ENCODE data around the gene GALNT8. TPM values are rescaled to one million over a fixed set of nuclear protein-coding genes. Genes with fewer than 3 reads are reported as not detected.

Gene GALNT8
- total RNA-seq, 1 experiment from 2014 or later = not detected

DNA sequence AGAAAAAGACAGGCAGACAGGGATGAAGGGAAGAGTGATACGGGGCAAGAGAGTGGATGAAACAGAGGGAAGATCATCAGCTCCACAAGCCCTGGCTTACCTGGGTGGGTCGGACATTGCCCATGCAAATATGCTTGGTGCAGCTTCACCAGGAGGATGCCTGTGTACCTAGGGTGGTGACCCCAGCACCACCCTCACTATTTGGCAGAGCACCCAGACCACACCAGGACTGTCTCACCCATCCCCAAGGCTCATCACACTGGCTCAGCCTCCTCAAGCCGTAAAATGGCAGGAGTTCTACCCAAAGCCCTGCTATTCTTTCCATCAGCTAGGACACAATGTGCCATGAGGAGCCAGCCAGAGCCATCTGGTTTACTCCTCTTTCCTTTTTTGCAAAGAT, 3.0 kb downstream of the GALNT8 start:
- Histone ChIP-seq H3K9ac (ENCODE audit: low read length) (no peak overlapping the region), H3K4me2 (ENCODE audit: low read length) (no peak overlapping the region), H3K4me1 (ENCODE audit: control insufficient read depth in 1 of 2, insufficient read depth in 2 of 2, low read length in 2 of 2) (no peaks in the 10 kb centered on the region), H3K9me3 (ENCODE audit: control insufficient read depth in 1 of 2, insufficient read depth in 1 of 2, low read depth in 1 of 2, low read length in 2 of 2) (no peaks in the 10 kb centered on the region), H4K20me1 (ENCODE audit: insufficient read depth) (no peaks in the 10 kb centered on the region), H3K4me3 (replicated peaks in 1 of 2; ENCODE audit: low read depth in 1 of 2, low read length in 2 of 2) (no peak overlapping the region), H3K27ac (ENCODE audit: low read depth, low read length) (no peak overlapping the region), H3K27me3 (ENCODE audit: insufficient read depth, low read length) (peaks cover 31% of the 10 kb centered on the region), H3K36me3 (ENCODE audit: control insufficient read depth in 1 of 2, insufficient read depth in 2 of 2, low read length in 2 of 2) (no peaks in the 10 kb centered on the region), H3K79me2 (ENCODE audit: insufficient read depth, low read length) (no peaks in the 10 kb centered on the region), H2AFZ (ENCODE audit: low read depth, low read length, poor library complexity, severe bottlenecking) (no peak overlapping the region), H3K9me2 (ENCODE audit: insufficient read depth) (no peaks in the 10 kb centered on the region)
- no peak for TF ChIP-seq EGR1 (IDR thresholded peaks at IDR 0.05; ENCODE audit: low read depth)
- no peak for TF ChIP-seq SIN3A (IDR thresholded peaks at IDR 0.05; ENCODE audit: low read depth)
- no peak for TF ChIP-seq YY1 (IDR thresholded peaks at IDR 0.05; ENCODE audit: extremely low read depth, insufficient replicate concordance, low read depth, low read length)
- no peak for TF ChIP-seq SP1 (IDR thresholded peaks at IDR 0.05; ENCODE audit: low read depth)
- TF ChIP-seq RAD21 (IDR thresholded peaks at IDR 0.05; ENCODE audit: low read depth) = no peak
- TF ChIP-seq, protein P1, sequence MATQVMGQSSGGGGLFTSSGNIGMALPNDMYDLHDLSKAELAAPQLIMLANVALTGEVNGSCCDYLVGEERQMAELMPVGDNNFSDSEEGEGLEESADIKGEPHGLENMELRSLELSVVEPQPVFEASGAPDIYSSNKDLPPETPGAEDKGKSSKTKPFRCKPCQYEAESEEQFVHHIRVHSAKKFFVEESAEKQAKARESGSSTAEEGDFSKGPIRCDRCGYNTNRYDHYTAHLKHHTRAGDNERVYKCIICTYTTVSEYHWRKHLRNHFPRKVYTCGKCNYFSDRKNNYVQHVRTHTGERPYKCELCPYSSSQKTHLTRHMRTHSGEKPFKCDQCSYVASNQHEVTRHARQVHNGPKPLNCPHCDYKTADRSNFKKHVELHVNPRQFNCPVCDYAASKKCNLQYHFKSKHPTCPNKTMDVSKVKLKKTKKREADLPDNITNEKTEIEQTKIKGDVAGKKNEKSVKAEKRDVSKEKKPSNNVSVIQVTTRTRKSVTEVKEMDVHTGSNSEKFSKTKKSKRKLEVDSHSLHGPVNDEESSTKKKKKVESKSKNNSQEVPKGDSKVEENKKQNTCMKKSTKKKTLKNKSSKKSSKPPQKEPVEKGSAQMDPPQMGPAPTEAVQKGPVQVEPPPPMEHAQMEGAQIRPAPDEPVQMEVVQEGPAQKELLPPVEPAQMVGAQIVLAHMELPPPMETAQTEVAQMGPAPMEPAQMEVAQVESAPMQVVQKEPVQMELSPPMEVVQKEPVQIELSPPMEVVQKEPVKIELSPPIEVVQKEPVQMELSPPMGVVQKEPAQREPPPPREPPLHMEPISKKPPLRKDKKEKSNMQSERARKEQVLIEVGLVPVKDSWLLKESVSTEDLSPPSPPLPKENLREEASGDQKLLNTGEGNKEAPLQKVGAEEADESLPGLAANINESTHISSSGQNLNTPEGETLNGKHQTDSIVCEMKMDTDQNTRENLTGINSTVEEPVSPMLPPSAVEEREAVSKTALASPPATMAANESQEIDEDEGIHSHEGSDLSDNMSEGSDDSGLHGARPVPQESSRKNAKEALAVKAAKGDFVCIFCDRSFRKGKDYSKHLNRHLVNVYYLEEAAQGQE (IDR thresholded peaks at IDR 0.05; ENCODE audit: low read depth) = no peak
- no peak for TF ChIP-seq TCF7L2 (IDR thresholded peaks at IDR 0.05; ENCODE audit: borderline replicate concordance, extremely low read depth, insufficient read depth, insufficient read length)
- TF ChIP-seq ZFX (IDR thresholded peaks at IDR 0.05) = no peak
- ChIA-PET RAD21 (ENCODE audit: low non-redundant PET in 1 of 2, low total read pairs in 2 of 2, uncharacterized antibody in 2 of 2, unreplicated experiment in 2 of 2) (no interaction called here), CTCF (no interaction called here), POLR2A (no interaction called here)
- BruUV-seq (replicated peaks) = no TSS peak
- intact Hi-C loops (cut with micrococcal nuclease) = no loop called here
- ATAC-seq = no peak
- DNase-seq (ENCODE audit: low read depth, low spot score) = no peak

All from HCT116 (cell line).